K562 (cell line): Measurements from ENCODE around the gene VSIG10L2. TPM values are rescaled to one million over a fixed set of nuclear protein-coding genes. Genes with fewer than 3 reads are reported as not detected.

Experiments used
- ATAC-seq: fragments of 200-7000 bp; cut with Tn5 transposase; 3 replicates; pipeline ENCODE4 v1.9.1; 2020; ENCODE audit warnings: moderate library complexity
- BruUV-seq: library from RNA; stranded (reverse); fragments of 400-500 nt; replicated peaks from 2 replicates; lab custom pipeline; 2021; lab: Mats Ljungman, UMichigan
- CTCF ChIA-PET: fragments of 300-600 bp; formaldehyde crosslinking; extraction: SDS; loops from one replicate; lab custom pipeline; 2021; ENCODE audit warnings: low intra/inter-chr PET ratio; lab: Yijun Ruan, JAX
- POLR2A ChIA-PET: fragments of 300-600, 350-650 bp; sonication (Branson Sonifier 250); formaldehyde crosslinking; extraction: SDS; loops from one replicate; lab custom pipeline; 2021; ENCODE audit warnings: antibody characterized with exemption, inconsistent platforms; lab: Yijun Ruan, JAX
- DNase-seq, 4 experiments: peaks; one replicate each; pipeline versions ENCODE4 v3.0.0 to v3.0.0-alpha.2; 2011 to 2018; ENCODE audit warnings: low spot score in 3 of 4, mixed read lengths in 3 of 4; ENCODE audit errors: extremely low read depth in 1 of 4
- FAIRE-seq: peaks from 2 replicates; lab custom pipeline; 2011; peaks lifted over from hg19 to GRCh38; lab: Jason Lieb, UNC
- H2AFZ ChIP-seq: 2 replicates; pipeline ENCODE4 v1.6.0; 2011; ENCODE audit warnings: low read depth, low read length, control low read depth, inconsistent platforms
- H3K27ac ChIP-seq: fragments of 200-600 bp; 3 replicates; pipeline ENCODE4 v1.8.0; 2011; ENCODE audit warnings: low read depth, mild to moderate bottlenecking, control low read depth, inconsistent platforms, low read length, moderate library complexity, mixed read lengths; ENCODE audit errors: extremely low read depth
- H3K27me3 ChIP-seq, 2 experiments: fragments of 300-600 bp in 1 of 2; 2 replicates in 1 of 2; 3 replicates in 1 of 2; pipeline versions ENCODE4 v1.6.0 to v1.8.0; 2011; ENCODE audit warnings: inconsistent platforms in 2 of 2, low read length in 2 of 2, mild to moderate bottlenecking in 1 of 2, mixed read lengths in 1 of 2, moderate library complexity in 1 of 2; ENCODE audit not compliant: control insufficient read depth in 2 of 2, insufficient read depth in 2 of 2
- H3K36me3 ChIP-seq: fragments of 300-600 bp; 3 replicates; pipeline ENCODE4 v1.8.0; 2011; ENCODE audit warnings: mild to moderate bottlenecking, low read length, inconsistent platforms; ENCODE audit not compliant: control insufficient read depth, insufficient read depth
- H3K4me1 ChIP-seq, 2 experiments: fragments of 200-600 bp in 1 of 2; replicated peaks in 1 of 2; 2 replicates in 1 of 2; 3 replicates in 1 of 2; pipeline versions ENCODE4 v1.5.1 to v1.8.0; 2011; ENCODE audit warnings: inconsistent platforms in 2 of 2, low read length in 2 of 2, mild to moderate bottlenecking in 1 of 2, mixed read lengths in 1 of 2, moderate library complexity in 1 of 2; ENCODE audit not compliant: control insufficient read depth in 2 of 2, insufficient read depth in 2 of 2
- H3K4me2 ChIP-seq: 2 replicates; pipeline ENCODE4 v1.6.1; 2011; ENCODE audit warnings: low read length, control low read depth, inconsistent platforms, mixed read lengths; ENCODE audit not compliant: insufficient read depth
- H3K4me3 ChIP-seq: fragments of 200-600 bp; sonication (generic), shearing (Covaris generic); 2 replicates; pipeline ENCODE4 v1.5.1; 2016; ENCODE audit warnings: control low read depth, inconsistent platforms
- H3K79me2 ChIP-seq: fragments of 200-600 bp; 3 replicates; pipeline ENCODE4 v1.8.0; 2011; ENCODE audit warnings: low read length, inconsistent platforms; ENCODE audit not compliant: control insufficient read depth, insufficient read depth
- H3K9ac ChIP-seq, 2 experiments: 2 replicates each; pipeline versions ENCODE4 v1.6.0 to v1.6.1; 2011; ENCODE audit warnings: low read depth in 2 of 2, low read length in 2 of 2, control low read depth in 1 of 2, inconsistent platforms in 1 of 2, mild to moderate bottlenecking in 1 of 2, mixed read lengths in 1 of 2; ENCODE audit not compliant: insufficient read depth in 1 of 2
- H3K9me1 ChIP-seq: one replicate; pipeline ENCODE4 v1.6.0; 2011; ENCODE audit warnings: inconsistent platforms, mild to moderate bottlenecking, low read length, moderate library complexity; ENCODE audit not compliant: control insufficient read depth, insufficient read depth
- H3K9me3 ChIP-seq: replicated peaks from 2 replicates; pipeline ENCODE4 v1.5.1; 2011; ENCODE audit warnings: low read depth, low read length, inconsistent platforms; ENCODE audit not compliant: control insufficient read depth, insufficient read depth
- H4K20me1 ChIP-seq: replicated peaks from 2 replicates; pipeline ENCODE4 v1.6.1; 2011; ENCODE audit warnings: low read length, inconsistent platforms, mixed read lengths; ENCODE audit not compliant: control insufficient read depth, insufficient read depth
- ATF1 ChIP-seq, 2 experiments: fragments of 450-650 bp in 1 of 2; IDR thresholded peaks; 2 replicates each; pipeline ENCODE4 v1.6.1; 2016; ENCODE audit warnings: missing compliant biosample characterization in 1 of 2, missing genetic modification characterization in 1 of 2
- ATF2 ChIP-seq: sonication (generic); formaldehyde crosslinking; IDR thresholded peaks from 2 replicates; pipeline ENCODE4 v1.8.1; 2022; ENCODE audit warnings: missing genetic modification reagents
- CHAMP1 ChIP-seq: fragments of 450-650 bp; IDR thresholded peaks from 2 replicates; pipeline ENCODE4 v1.6.1; 2016; ENCODE audit warnings: mild to moderate bottlenecking
- DDX20 ChIP-seq: fragments of 450-650 bp; IDR thresholded peaks from 2 replicates; pipeline ENCODE4 v1.6.1; 2016; ENCODE audit warnings: missing genetic modification characterization, low read depth, mild to moderate bottlenecking, missing compliant biosample characterization, moderate library complexity
- DLX4 ChIP-seq: fragments of 250-450 bp; sonication (Bioruptor Pico); IDR thresholded peaks from 2 replicates; pipeline ENCODE4 v1.6.1; 2021; ENCODE audit warnings: mild to moderate bottlenecking
- DNMT1 ChIP-seq: fragments of 450-650 bp; IDR thresholded peaks from 2 replicates; pipeline ENCODE4 v1.6.1; 2016; ENCODE audit warnings: antibody characterized with exemption, mild to moderate bottlenecking
- EZH2 ChIP-seq: IDR thresholded peaks from 2 replicates; pipeline ENCODE4 v1.6.1; 2012; ENCODE audit warnings: low read depth, mild to moderate bottlenecking, inconsistent platforms, low read length, borderline replicate concordance
- NFATC3 ChIP-seq: fragments of 450-650 bp; IDR thresholded peaks from 2 replicates; pipeline ENCODE4 v1.6.1; 2017; ENCODE audit warnings: mild to moderate bottlenecking
- POLR2A ChIP-seq: fragments of 450-650 bp; conservative IDR thresholded peaks from 2 replicates; pipeline ENCODE4 v1.6.1; 2016
- TAF7 ChIP-seq: fragments of 450-650 bp; IDR thresholded peaks from 2 replicates; pipeline ENCODE4 v1.6.1; 2016; ENCODE audit warnings: missing genetic modification characterization, missing compliant biosample characterization
- TFAP4 ChIP-seq: sonication (generic); formaldehyde crosslinking; IDR thresholded peaks from 2 replicates; pipeline ENCODE4 v1.8.0; 2022; ENCODE audit warnings: missing genetic modification reagents, mild to moderate bottlenecking, moderate library complexity, borderline replicate concordance
- YY1 ChIP-seq, 3 experiments: IDR thresholded peaks; 2 replicates each; pipeline ENCODE4 v1.6.1; 2011; ENCODE audit warnings: low read length in 2 of 3, mild to moderate bottlenecking in 2 of 3, moderate library complexity in 2 of 3, borderline replicate concordance in 1 of 3, control low read depth in 1 of 3, low read depth in 1 of 3; ENCODE audit not compliant: insufficient read depth in 3 of 3, insufficient replicate concordance in 2 of 3, control insufficient read depth in 1 of 3, insufficient read length in 1 of 3; ENCODE audit errors: extremely low read depth in 1 of 3
- ZEB2 ChIP-seq: fragments of 450-650 bp; IDR thresholded peaks from 2 replicates; pipeline ENCODE4 v1.6.1; 2016
- WGBS: fragments of 100-300 bp; shearing (Covaris generic); methylation state at CpG from one replicate; pipeline ENCODE4 v1.1.6; 2016; ENCODE audit warnings: low coverage, mixed read lengths; ENCODE audit not compliant: insufficient coverage; ENCODE audit errors: missing lambda C conversion rate; 5-methylcytosine and 5-hydroxymethylcytosine counted together
- in situ Hi-C: fragments of 300-500 bp; cut with MboI; formaldehyde crosslinking; loops from 4 replicates; pipeline ENCODE4 v1.15.0; 2018; ENCODE audit warnings: inconsistent platforms, mixed read lengths
- intact Hi-C: fragments of 100-400 bp; cut with micrococcal nuclease; formaldehyde crosslinking; loops from 2 replicates; pipeline ENCODE4 v1.14.2; 2022
- polyA plus RNA-seq, 8 experiments: library from polyadenylated mRNA; depleted of rRNA in 4 of 8; stranded (reverse) in 5 of 8; unstranded in 3 of 8; fragments of >200 nt; fragmentation: Nextera tagmentation in 2 of 8; fragmentation: Illumina TruSeq in 1 of 8; extraction: Ambion mirVana in 2 of 8; extraction: Trizol in 1 of 8; gene quantifications; 2 replicates each; pipeline versions ENCODE4 v1.2.1 to v1.2.3, GENCODE V29; 2011 to 2014; ENCODE audit warnings: inconsistent platforms in 1 of 8, missing spikeins in 1 of 8
- total RNA-seq, 7 experiments: library from RNA; depleted of rRNA in 6 of 7; stranded (reverse); fragments of >200 nt in 6 of 7; fragmentation: Illumina TruSeq in 2 of 7; extraction: Trizol in 2 of 7; gene quantifications; 2 replicates each; pipeline versions ENCODE4 v1.2.1 to v1.2.3, GENCODE V29; 2011 to 2021; ENCODE audit warnings: low replicate concordance in 1 of 7

Gene VSIG10L2
- total and polyA plus RNA-seq, 9 of the 15 experiments (the other 6 are each of a cell fraction or from before 2014, with no cell fraction given): not detected

GRCh38 chr11:125902277-125902926 lies 43.4 kb upstream of the VSIG10L2 start (continued):
- TF ChIP-seq CHAMP1 (no peak), TAF7 (tag) (no peak), YY1 (IDR thresholded peaks at IDR 0.05; ENCODE audit: borderline replicate concordance in 1 of 3, control insufficient read depth in 1 of 3, extremely low read depth in 1 of 3, insufficient read depth in 3 of 3, insufficient read length in 1 of 3, insufficient replicate concordance in 2 of 3, low read depth in 1 of 3, low read length in 2 of 3) (peak; percentile 16 to 87 (median 67)), NFATC3 (no peak)

GRCh38 chr11:125902927-125903710 lies 42.7 kb upstream of the VSIG10L2 start, which contains the start of gene PUS3:
Gene PUS3, minus strand, starts transcription at chr11:125903206. Its CDS starts 6,922 bp downstream, at chr11:125896284.
- FAIRE-seq (peak; percentile 97), ATAC-seq (peak; percentile 97), DNase-seq (peak; percentile 84 to 95 (median 88))
- peak within 1 kb of the TSS; percentile 93 for H2AFZ ChIP-seq
- H3K27me3 ChIP-seq: peaks cover 6 to 20% of the 10 kb centered on the region in 2 experiments; a peak in 4 of 5 replicates
- 20% methylated on average over 31 of the region's 31 CpGs for WGBS
- no TSS peak for BruUV-seq
- peak within 1 kb of the TSS; percentile 73 for H3K27ac ChIP-seq
- no peaks in the 10 kb centered on the region for H3K9me3 ChIP-seq
- peaks cover 0 to 6% of the 10 kb centered on the region in 2 experiments; a peak in 2 of 5 replicates for H3K4me1 ChIP-seq
- H3K79me2 ChIP-seq: peaks cover 35% of the 10 kb centered on the region
- peak within 1 kb of the TSS; percentile 89 for H3K4me2 ChIP-seq
- H3K9me1 ChIP-seq: no peaks in the 10 kb centered on the region
- H4K20me1 ChIP-seq: no peaks in the 10 kb centered on the region
- ChIA-PET POLR2A (interaction anchor here (0.6 to 1.8 kb wide), 15 partner anchors 8 to 1562 kb away, joined by 3 to 10 read pairs (median 3); partner anchors contain the start of genes FAM118B, HYLS1 and RPUSD4), CTCF (no interaction called here)
- in situ Hi-C loops: no loop called here
- intact Hi-C loops: loop anchor here (1.0 kb wide), 1 partner anchor 160 kb away; no protein-coding TSS in a partner anchor
- H3K36me3 ChIP-seq: peaks cover 28% of the 10 kb centered on the region
- peak within 1 kb of the TSS; percentile 68 for H3K4me3 ChIP-seq
- H3K9ac ChIP-seq: peak within 1 kb of the TSS; percentile 85 to 93
- TF ChIP-seq ZEB2 (no peak), TFAP4 (CRISPR knock-in tag) (peak; percentile 20; the same call in 1 of the 2 replicates), ATF2 (CRISPR knock-in tag) (no peak), DDX20 (tag) (no peak), POLR2A (peak; percentile 93), DLX4 (CRISPR knock-in tag) (no peak), DNMT1 (no peak), EZH2 (no peak), ATF1 (CRISPR knock-in tag; IDR thresholded peaks at IDR 0.05) (no peak), ATF1 (tag; IDR thresholded peaks at IDR 0.05) (peak; percentile 91)
